DOHH2 (cell line): ENCODE measurements around the gene PAPPA.

Experiments
- H3F3A ChIP-seq: fragments of 200-600 bp; sonication (generic), shearing (Covaris generic); 2 replicates; pipeline ENCODE4 v1.6.0; 2016; ENCODE audit warnings: antibody characterized with exemption, mild to moderate bottlenecking; ENCODE audit not compliant: control insufficient read depth, insufficient read depth
- H3K27ac ChIP-seq: fragments of 200-600 bp; sonication (generic); 2 replicates; pipeline ENCODE4 v1.5.1; 2014; ENCODE audit warnings: low read depth, mild to moderate bottlenecking, low read length, moderate library complexity
- H3K27me3 ChIP-seq: fragments of 200-600 bp; sonication (generic); 2 replicates; pipeline ENCODE4 v1.6.1; 2014; ENCODE audit warnings: mild to moderate bottlenecking, low read length, mixed read lengths; ENCODE audit not compliant: control insufficient read depth
- H3K36me3 ChIP-seq: fragments of 200-600 bp; sonication (generic); 2 replicates; pipeline ENCODE4 v1.6.1; 2014; ENCODE audit warnings: mild to moderate bottlenecking, low read length, moderate library complexity, mixed read lengths; ENCODE audit not compliant: control insufficient read depth
- H3K4me1 ChIP-seq: fragments of 200-600 bp; sonication (generic); 2 replicates; pipeline ENCODE4 v1.6.1; 2014; ENCODE audit warnings: mild to moderate bottlenecking, low read length, mixed read lengths; ENCODE audit not compliant: control insufficient read depth
- H3K4me2 ChIP-seq: fragments of 200-600 bp; sonication (generic); 2 replicates; pipeline ENCODE4 v1.6.0; 2014; ENCODE audit warnings: mild to moderate bottlenecking, low read length, moderate library complexity
- H3K4me3 ChIP-seq: fragments of 200-600 bp; sonication (generic); 2 replicates; pipeline ENCODE4 v1.5.1; 2014; ENCODE audit warnings: mild to moderate bottlenecking, low read length, mixed read lengths
- H3K79me2 ChIP-seq: fragments of 200-600 bp; sonication (generic); 2 replicates; pipeline ENCODE4 v1.6.1; 2014; ENCODE audit warnings: mild to moderate bottlenecking, low read length, mixed read lengths; ENCODE audit not compliant: control insufficient read depth
- H3K9me2 ChIP-seq: fragments of 200-600 bp; sonication (generic); replicated peaks from 2 replicates; pipeline ENCODE4 v1.6.1; 2014; ENCODE audit warnings: mild to moderate bottlenecking, low read length, mixed read lengths; ENCODE audit not compliant: control insufficient read depth
- H3K9me3 ChIP-seq: fragments of 200-600 bp; sonication (generic); 2 replicates; pipeline ENCODE4 v1.6.1; 2014; ENCODE audit warnings: antibody characterized with exemption, low read length, mixed read lengths; ENCODE audit not compliant: control insufficient read depth, insufficient read depth
- H4K20me1 ChIP-seq: fragments of 200-600 bp; sonication (generic); 2 replicates; pipeline ENCODE4 v1.6.0; 2014; ENCODE audit warnings: low read depth, mild to moderate bottlenecking, antibody characterized with exemption, low read length, moderate library complexity; ENCODE audit not compliant: control insufficient read depth, insufficient read depth
- EZH2phosphoT487 ChIP-seq: fragments of 200-600 bp; sonication (generic); IDR thresholded peaks from 2 replicates; pipeline ENCODE4 v1.6.1; 2017; ENCODE audit warnings: borderline replicate concordance, mild to moderate bottlenecking, antibody characterized with exemption, low read length, moderate library complexity, mixed read lengths
- TF ChIP-seq, protein P1 (sequence below): fragments of 200-600 bp; sonication (generic); IDR thresholded peaks from one replicate; pipeline ENCODE4 v1.5.1; 2014; ENCODE audit warnings: antibody characterized with exemption, mild to moderate bottlenecking, low read depth, low read length; ENCODE audit not compliant: poor library complexity, severe bottlenecking

The PAPPA gene

DNA sequence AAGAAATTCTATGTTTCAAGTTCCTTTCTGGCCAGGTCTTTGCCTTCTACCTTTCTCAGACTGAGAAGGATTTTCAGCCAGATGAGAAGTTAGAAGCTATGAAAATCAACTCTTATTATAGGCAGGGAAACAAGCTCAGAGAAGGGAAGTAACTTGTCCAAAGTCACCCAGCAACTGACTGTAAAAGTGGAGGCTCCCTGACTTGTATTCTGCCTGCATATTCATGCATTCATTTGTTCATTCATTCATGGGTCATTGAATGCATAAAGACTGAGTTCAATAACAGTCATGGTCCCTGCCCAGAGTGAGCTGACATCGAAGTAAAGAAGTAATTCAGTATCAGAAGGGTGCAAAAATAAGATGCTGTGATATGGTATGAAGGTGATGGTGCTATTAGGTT lies 239.6 kb downstream of the PAPPA start:
- H4K20me1 ChIP-seq: no peaks in the 10 kb centered on the region
- no peaks in the 10 kb centered on the region for H3K27me3 ChIP-seq
- no peak overlapping the region for H3K4me2 ChIP-seq

DNA sequence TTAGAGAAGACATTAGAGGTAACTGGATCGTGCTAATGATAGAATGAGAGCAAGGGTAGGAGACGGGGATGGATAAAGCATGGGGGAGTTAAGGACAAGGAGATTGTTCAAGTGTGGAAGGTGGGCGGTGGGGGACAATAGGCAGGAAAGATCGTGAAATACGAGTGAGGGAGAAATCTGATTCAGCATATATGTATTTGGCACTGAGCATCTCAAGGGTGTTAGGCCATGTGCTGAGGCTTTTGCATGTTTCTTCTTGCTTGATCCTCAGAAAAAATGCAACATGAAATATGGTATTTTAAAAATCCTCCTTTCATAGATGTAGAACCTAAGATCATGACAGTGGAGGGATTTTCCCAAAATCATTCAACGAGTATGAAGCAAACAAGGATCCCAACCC lies 240.5 kb downstream of the PAPPA start:
- H3K27me3 ChIP-seq: no peaks in the 10 kb centered on the region
- H3K36me3 ChIP-seq: no peaks in the 10 kb centered on the region
- H3K4me2 ChIP-seq: no peak overlapping the region
- no peak overlapping the region for H3K4me3 ChIP-seq
- H3F3A ChIP-seq: no peaks in the 10 kb centered on the region
- no peaks in the 10 kb centered on the region for H3K79me2 ChIP-seq
- H3K9me3 ChIP-seq: no peaks in the 10 kb centered on the region
- H3K9me2 ChIP-seq: no peaks in the 10 kb centered on the region; the same call in 1 of the 2 replicates
- H3K27ac ChIP-seq: no peak overlapping the region
- H3K4me1 ChIP-seq: peaks cover 14% of the 10 kb centered on the region
- TF ChIP-seq, protein P1, sequence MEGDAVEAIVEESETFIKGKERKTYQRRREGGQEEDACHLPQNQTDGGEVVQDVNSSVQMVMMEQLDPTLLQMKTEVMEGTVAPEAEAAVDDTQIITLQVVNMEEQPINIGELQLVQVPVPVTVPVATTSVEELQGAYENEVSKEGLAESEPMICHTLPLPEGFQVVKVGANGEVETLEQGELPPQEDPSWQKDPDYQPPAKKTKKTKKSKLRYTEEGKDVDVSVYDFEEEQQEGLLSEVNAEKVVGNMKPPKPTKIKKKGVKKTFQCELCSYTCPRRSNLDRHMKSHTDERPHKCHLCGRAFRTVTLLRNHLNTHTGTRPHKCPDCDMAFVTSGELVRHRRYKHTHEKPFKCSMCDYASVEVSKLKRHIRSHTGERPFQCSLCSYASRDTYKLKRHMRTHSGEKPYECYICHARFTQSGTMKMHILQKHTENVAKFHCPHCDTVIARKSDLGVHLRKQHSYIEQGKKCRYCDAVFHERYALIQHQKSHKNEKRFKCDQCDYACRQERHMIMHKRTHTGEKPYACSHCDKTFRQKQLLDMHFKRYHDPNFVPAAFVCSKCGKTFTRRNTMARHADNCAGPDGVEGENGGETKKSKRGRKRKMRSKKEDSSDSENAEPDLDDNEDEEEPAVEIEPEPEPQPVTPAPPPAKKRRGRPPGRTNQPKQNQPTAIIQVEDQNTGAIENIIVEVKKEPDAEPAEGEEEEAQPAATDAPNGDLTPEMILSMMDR: no peak
- TF ChIP-seq EZH2phosphoT487: no peak
- no peaks in the 10 kb centered on the region for H4K20me1 ChIP-seq

More for the DNA sequence above, 239.6 kb downstream of the PAPPA start:
- TF ChIP-seq, protein P1: no peak
- TF ChIP-seq EZH2phosphoT487: no peak
- H3K9me3 ChIP-seq: no peaks in the 10 kb centered on the region
- H3K27ac ChIP-seq: no peak overlapping the region
- no peaks in the 10 kb centered on the region for H3F3A ChIP-seq
- no peaks in the 10 kb centered on the region; the same call in 1 of the 2 replicates for H3K9me2 ChIP-seq
- H3K36me3 ChIP-seq: no peaks in the 10 kb centered on the region
- H3K79me2 ChIP-seq: no peaks in the 10 kb centered on the region
- no peak overlapping the region for H3K4me3 ChIP-seq
- peaks cover 19% of the 10 kb centered on the region for H3K4me1 ChIP-seq

DNA sequence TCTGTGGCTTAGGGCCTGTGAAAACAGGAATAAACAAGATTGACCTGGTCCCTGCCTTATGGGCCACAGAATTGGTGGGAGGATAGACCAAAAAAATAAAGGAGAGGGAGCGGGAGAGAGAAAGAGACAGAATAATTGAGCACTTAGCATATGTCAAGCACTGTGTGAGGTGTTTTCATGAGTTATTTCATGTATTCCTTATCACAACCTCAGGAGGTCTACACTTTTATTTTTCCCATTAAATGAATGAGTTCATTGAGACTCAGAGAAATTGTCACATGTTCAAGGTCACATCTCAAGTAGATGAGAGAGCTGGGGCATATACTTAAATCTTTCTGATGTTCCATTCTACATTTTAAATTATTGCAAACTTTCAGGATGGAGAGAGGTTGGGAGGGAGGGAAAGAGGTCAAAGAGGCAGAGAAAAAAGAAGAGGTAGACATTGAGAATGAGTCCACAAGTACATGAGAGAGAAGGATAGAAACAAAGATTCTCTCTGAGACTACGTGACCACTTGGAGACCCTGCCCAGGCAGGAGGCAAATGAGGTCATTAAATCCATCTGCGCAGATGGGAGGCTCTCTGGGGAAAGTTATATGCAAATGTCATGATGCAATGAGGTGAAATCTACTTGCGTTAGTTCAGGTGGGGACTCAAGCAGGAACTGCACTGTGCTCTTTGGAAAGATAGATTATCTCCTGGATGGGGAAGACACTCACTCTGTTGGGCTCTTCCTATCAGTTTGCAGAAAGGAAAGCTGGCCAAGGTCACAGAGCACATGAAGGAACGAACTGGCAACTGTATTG lies 241.5 kb downstream of the PAPPA start:
- Histone ChIP-seq H3K4me2 (peak overlapping the region; percentile 28), H3K4me3 (no peak overlapping the region), H4K20me1 (no peaks in the 10 kb centered on the region), H3K4me1 (peaks cover 14% of the 10 kb centered on the region), H3F3A (no peaks in the 10 kb centered on the region), H3K36me3 (no peaks in the 10 kb centered on the region), H3K27ac (0 out of 2 replicates have a peak overlapping the region, but pooled peaks have one; percentile 6), H3K9me2 (no peaks in the 10 kb centered on the region; the same call in 1 of the 2 replicates), H3K9me3 (no peaks in the 10 kb centered on the region), H3K27me3 (no peaks in the 10 kb centered on the region), H3K79me2 (no peaks in the 10 kb centered on the region)
- TF ChIP-seq EZH2phosphoT487: no peak
- TF ChIP-seq, protein P1: no peak
